Amniotic stem cell (primary cell): Measurements from ENCODE around the gene ADGRV1.
"Not testable (repeated sequence)": the region's sequence is repeated elsewhere in the genome, so short reads cannot be mapped to it uniquely, and the experiment has no call there.

ENCODE experiments used
- DNase-seq: peaks from one replicate; lab custom pipeline; 2025; lab: John Stamatoyannopoulos, UW

Gene ADGRV1

DNA sequence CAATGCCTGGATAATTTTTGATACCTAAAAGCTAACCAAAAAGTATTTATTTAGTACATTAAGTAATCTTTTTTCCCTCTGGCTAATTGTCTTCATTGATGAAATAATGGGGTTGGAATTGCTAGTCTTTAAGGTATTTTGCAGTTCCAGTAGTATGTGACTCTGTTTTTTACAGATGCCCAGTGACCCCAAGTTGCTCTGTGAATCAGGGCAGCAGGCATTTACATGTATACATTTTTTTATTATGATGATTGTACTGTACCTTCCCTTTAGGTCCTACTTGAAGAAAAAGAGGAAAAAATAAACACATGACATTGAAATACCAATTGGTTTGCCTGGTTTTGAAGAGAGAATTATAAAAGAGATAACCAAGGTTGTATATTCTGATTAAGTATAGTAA is 385.5 kb downstream of the ADGRV1 start:
- no peak for DNase-seq

DNA sequence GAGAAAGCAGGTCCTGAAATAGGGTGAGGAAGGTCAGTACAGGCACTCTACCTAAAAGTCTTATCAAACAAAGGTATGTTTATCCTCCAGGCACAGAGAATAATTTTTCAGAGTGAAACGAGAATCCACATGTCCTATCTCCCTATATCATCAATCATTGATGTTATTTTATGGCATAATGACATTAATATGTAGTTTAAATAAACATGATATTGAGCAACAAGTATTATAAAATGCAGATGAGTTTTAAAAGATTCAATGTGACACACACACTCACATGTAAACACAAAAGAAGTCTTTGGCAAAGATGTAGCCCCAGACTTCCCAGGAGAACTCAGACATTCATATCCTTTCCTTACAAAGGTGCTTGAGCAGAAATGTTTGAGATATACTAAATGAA is 389.1 kb downstream of the ADGRV1 start:
- DNase-seq: no peak

DNA sequence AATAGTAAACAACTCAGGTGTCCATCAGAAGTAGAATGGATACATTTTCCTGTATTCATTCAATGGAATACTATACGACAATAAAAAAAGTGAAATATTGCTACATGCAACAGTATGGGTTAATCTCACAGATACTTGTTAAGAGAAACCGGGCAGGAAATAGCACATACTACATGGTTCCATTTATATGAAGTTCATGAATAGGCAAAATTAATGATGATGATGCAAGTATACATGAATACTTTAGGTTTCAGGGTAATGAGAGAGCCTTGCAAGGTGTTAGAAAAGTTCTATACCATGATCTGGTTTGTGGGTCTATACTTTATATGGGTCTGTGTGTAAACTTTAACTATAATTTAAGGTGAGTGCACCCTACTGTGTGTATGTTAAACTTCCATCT is 390.4 kb downstream of the ADGRV1 start:
- no peak for DNase-seq

DNA sequence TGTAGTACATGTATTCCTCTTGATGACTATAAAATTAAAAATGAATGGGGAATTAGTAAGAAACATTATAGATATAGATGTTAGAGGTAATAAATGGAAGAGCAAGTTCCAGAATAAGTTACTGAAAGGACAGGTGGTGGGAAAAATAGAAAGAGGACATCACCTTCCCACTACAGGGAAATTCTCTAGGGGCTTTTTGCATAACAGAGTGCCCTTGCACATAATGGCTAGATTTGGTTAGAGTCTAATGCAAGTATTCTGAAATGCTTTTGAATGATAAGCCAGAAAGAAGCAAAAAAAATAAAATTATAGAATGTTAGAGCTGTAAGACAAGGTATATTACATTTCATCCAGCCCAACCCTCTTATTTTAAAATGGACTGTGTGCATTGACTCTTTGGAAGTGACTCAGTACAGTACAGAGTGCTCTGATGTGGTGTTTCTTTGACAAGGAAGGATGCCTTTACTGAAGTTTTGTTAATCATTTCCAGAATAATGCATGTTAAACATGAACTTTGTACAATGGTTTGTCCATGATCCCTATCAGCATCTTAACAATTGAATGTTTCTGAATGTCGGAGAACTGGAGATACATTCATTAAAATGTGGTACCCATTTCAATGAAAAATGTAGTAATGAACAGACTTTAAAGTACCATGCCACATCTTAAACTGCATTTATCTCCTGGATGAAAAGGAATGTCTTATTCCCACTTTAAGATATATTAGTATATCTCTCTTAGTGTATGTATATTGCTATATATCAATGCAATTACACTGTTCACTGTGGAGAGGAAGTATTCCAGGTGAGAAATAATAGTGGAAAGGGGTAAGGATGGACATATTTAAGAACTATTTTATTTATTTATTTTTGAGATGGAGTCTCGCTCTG is 391.1 kb downstream of the ADGRV1 start:
- no peak for DNase-seq

DNA sequence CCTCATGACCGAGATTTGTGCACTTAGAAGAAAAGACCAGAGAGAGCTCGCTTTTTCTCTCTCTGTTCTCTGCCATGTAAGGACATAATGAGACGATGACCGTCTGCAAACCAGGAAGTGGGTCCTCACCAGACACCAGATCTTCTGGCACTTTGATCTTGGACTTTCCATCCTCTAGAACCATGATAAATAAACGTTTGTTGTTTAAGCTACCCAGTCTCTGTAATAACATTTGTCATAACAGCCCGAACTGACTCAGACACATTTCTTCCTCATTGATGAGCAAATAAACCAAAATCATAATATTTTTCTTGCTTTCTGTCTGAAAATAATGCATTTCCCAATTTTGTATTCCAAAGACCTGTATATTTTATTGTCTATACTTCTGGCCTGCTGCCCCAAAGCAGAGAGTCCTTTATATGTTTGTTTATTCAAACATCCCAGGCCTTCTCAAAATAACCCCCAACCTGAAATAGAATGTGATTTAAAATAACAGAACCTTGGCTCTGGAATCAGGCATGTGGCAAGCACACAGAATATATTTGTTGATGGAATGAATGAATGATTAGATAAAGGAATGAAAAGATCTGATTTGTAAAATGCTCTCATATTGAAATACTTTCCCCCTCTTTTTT is 396.5 kb downstream of the ADGRV1 start:
- no peak for DNase-seq

DNA sequence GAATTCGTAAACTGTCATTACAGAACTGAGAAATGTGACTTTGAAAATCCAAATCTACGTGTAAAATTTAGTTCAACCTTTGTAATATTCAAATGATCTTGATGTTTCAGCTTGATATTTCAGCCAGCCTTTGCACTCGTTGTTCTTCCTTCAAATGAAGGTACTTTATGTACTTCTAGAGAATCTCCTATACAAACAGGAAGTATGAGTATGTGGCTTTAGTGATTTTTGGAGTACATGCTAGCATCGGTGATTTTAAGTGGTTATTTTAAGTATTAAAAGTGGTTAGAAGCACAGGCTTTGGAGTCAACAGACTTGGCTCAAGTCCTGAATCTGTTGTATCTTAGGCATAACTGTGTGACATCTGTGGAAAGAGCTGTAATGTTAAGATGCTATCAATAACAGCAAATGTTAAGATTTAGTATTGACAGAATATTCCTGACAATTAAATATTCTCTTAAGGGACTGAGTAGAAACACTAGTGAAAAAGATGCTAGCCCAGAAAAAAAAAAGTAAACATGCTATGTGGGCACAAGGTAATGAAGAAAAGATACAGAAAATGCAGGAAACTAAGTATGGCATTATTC is 398.0 kb downstream of the ADGRV1 start:
- no peak for DNase-seq

DNA sequence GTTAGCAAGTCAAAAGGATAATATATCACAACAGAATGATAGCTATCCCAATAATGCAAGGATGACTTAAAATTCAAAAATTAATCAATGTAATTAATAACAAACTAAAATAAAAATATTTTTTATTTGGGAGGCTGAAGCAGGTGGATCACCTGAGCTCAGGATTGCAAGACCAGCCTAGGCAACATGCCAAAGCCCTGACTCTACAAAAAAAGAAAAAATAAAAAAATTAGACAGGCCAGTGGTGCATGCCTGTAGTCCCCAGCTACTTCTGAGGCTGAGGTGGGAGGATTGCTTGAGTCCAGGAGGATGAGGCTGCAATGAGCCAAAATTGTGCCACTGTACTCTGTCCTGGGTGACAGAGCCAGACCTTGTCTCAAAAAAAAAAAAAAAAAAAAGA is 399.3 kb downstream of the ADGRV1 start:
- DNase-seq: no peak

DNA sequence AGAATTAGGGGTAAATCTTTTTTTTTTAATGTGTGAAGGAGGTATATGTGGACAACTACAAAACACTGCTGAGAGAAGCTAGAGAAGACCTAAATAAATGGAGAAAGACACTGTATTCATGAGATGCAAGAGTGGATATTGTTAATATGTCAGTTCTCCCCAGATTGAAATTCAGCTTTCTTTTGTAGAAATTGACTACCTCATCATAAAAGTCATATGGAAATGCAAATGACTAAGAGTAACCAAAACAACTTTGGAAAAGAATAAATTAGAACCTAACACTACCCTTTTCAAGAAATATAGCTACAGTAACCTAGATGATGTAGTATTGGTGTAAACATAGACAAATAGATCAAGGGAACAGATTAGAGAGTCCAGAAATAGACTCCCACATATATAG is 400.7 kb downstream of the ADGRV1 start:
- DNase-seq: no peak

DNA sequence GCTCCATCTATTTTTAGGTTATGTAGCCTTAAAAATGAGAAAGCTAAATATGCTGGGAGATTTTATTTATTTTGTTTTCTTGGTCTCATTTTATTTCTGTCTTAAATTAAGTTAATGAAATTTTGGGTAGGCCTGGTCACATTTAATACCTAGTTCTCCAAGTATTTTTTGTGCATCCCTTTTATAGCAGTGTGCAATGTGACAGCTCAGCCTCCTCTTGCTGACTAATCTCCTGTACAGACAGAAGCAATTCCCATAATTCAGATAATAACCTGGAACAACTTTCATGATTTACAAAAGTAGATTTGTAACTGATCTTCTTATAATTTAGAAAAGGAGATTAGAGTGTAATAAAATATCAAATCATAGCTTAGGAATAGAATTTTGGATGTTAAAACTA is 403.9 kb downstream of the ADGRV1 start:
- DNase-seq: no peak

DNA sequence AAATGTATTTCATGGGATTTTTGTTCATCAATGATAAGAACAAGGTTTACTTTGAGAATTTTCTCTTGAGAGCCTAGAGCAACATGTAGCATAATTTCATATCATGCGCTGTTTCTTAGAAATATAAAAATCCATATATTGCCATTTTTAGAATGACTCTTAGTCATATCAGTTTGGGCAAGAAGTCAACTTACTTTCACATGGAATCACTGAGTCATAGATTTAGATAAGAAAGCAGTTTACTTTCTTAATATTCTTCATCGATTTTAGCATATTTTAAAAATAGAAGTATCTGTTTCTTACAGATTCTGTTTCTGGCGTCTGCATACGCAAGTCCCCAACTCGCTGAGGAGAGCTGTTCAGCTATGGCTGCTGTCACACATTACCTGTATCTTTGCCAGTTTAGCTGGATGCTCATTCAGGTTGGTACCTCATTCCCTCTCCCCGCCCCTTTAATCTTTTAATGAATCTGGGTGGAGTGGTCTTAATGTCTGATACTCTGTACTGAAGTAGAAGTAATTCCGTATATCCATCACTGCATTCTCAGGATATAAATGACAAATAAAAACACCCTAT is 406.6 kb downstream of the ADGRV1 start:
- DNase-seq: no peak

DNA sequence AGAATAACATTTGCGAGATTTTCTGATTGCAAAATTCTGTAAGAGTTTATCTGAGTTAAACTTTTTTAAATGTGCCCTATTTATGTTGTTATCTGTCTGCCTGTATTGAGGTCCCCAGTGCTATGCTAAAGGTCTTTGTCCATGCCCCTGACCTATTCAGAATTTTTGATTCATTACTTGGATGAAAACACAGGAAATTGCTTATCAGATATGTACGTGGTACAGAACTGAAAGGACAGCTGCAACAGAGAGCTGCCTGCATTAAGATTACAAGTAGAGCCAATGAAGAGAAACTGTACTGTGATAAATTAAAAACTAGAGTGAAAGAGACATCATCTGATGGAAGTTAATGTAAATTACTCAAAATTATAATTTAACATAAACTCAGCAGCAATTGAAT is 408.8 kb downstream of the ADGRV1 start:
- no peak for DNase-seq

DNA sequence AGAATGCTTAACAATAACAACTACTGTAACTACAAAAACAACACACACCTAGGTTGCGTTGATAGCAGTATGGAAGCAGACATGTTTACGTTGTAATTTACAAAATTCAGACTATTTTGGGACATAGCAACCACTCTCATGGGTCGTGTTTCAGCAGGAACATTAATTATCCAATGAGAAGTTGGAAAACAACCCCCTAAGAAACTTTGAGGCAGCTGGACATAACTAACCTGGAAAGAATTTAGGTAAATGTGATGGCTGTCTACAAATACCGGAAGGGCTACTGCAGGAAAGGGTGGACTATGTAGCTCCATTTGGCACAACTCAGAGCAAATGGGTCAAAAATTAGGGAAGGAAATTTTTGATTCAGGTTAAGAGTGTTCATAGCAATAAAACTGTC is 409.3 kb downstream of the ADGRV1 start:
- no peak for DNase-seq

DNA sequence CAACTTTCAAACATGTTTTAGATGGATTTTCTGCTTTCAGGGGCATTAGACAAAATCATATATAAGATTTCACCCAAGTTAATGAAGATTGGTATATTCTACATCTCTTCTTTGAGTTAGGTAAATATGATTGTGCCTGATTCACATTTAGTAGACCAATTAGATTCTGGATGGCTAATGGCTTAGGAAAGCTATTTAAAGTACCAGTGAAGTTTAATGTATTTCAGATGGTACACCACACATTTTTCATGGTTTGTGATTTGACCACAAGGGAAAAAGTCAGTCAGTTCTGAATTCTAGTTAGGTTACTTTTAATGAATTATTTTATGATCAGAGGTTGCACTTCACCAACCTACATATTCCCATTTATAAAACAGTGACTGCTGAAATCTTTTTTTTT is 409.7 kb downstream of the ADGRV1 start:
- DNase-seq: no peak

DNA sequence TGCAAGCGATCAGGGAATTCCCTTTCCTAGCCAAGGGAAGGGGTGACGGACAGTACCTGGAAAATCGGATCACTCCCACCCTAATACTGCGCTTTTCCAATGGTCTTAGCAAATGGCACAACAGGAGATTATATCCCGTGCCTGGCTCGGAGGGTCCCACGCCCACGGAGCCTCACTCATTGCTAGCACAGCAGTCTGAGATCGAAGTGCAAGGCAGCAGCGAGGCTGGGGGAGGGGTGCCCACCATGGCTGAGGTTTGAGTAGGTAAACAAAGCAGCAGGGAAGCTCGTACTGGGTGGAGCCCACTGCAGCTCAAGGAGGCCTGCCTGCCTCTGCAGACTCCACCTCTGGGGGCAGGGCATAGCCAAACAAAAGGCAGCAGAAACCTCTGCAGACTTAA is 411.3 kb downstream of the ADGRV1 start:
- not testable (repeated sequence) for DNase-seq

DNA sequence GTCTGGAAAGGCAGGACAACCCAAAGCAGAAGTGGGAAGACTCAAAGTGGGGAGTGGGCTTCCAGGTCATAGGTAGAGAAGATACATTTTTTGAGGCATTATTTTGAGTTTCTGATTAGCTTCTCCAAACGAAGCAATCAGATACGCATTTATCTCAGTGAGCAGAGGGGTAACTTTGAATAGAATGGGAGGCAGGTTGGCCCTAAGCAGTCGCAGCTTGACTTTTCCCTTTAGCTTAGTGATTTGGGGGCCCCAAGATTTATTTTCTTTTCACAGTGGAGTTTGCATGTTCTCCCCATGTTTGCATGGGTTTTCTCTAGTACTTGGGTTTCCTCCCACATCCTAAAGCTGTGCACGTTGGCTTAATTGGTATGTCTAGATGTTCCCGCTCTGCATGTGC is 422.6 kb downstream of the ADGRV1 start:
- no peak for DNase-seq

DNA sequence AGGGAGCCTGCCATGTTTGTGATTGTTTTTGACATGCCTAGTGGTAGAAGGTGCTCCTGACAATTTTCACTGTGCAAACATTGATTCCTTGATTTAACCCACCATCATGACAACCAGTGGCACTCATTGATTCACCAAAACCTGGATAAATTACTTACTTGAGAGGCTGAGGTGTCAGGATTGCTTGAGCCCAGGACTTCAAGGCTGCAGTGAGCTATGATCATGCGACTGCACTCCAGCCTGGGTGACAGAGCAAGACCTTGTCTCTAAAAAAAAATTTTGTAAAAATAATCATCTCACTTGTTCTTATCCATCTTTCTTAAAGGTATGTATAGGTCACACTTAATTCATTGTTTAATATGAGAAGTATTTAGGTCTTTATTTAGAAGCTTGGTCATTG is 423.2 kb downstream of the ADGRV1 start:
- no peak for DNase-seq

DNA sequence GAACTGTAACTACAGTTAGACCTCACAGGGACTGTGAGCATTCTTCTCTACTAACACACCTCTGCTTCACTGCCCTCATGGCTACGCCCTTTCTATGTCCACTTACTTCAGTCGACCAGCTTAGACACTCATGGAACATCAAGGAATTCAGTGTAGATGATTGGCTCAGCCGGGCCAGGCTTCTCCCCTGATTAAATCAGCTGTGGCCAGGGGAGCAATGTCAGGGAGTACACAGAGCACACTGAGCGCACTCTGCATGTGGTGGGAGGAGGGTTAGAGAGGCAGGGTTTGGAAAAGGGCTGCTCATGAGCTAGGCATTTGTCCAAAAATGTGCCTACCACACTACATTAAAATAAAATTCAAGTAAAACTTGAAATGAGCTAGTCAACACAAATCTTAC is 424.0 kb downstream of the ADGRV1 start:
- DNase-seq: no peak

DNA sequence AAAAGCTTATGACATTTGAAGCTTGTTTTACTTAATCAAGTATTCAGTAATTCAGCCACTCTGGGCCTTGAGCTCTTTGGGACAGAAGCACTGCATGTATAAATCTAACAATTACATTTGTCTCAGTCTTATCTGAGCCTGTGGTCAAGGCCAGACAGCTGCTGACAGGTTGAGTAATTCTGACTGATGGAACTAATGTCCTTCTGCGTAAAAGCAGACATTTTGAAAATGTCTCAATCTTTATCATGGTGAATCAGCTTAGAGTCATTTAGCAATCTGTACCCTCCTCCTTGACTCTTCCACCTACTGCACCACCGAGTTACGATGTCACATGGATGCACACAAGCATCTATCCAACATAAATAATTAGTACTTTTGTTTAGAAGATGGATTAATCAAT is 424.6 kb downstream of the ADGRV1 start:
- DNase-seq: no peak

DNA sequence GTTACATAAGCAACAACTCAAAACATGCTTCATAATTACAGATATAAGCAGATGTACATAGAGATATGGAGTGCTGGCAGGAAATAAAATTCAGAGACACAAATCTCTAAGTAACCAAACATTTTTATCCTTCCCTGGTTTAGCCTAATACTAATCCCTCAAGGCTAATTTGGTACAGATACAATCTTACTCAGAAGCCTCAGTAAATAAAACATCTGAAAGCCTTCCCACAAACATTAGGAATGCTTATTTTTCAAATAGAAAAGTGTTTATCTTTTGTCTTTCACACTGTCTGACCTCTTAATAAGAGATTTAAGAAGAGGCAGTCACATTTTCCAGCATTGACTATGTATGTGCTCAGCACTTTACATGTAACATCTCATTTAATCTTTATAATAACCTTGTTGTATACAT is 425.1 kb downstream of the ADGRV1 start:
- DNase-seq: no peak

DNA sequence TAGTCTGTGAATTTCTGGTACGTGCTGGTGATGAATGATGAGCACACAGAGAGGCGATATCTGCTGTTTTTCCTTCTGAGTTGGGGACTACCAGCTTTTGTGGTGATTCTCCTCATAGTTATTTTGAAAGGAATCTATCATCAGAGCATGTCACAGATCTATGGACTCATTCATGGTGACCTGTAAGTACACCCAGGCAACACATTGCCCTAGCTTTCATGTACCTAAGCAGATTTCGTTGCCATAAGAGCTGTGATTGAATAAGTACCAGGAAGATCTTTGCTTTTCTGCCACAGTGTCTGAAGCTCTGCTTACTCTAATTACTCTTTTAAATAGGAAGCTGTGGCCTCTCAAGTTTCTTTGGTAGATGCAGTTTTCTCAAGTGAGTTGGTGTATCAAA is 426.7 kb downstream of the ADGRV1 start:
- DNase-seq: no peak

DNA sequence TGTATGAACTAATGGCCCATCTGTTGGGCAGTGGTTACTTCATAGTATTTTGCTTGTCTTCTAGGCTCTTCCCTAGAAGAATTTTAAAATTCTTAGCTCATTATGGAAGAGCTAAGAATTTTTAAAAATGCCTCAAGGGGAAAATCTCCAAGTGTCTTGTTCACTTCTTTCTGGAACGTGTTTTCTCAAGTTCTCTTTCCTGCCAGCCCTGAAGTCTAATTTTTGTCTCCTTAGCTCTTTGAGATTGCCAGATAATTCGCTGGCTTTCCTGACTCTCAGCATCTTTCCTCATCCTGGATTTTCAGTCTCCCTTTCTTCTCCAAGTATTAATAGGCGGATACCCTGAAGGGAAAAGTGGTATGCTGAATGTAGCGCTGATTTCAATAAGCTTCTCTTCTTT is 429.1 kb downstream of the ADGRV1 start:
- no peak for DNase-seq

DNA sequence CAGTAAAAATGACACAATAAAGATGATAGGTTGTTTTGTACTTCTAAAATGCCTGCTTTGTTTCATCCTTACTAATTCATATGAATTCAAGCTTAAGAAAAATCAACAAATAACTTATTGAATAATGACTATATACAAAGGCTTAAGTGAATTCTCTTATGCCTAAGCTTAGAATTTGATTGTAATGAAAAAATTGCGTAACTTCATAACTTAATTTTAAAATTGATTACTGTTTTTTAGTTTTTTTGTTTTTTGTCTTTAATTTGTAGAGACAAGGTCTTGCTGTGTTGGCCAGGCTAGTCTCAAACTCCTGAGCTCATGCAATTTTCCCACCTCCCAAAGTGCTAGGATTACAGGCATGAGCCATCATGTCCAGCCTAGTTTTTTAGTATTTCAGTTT is 432.6 kb downstream of the ADGRV1 start:
- no peak for DNase-seq

DNA sequence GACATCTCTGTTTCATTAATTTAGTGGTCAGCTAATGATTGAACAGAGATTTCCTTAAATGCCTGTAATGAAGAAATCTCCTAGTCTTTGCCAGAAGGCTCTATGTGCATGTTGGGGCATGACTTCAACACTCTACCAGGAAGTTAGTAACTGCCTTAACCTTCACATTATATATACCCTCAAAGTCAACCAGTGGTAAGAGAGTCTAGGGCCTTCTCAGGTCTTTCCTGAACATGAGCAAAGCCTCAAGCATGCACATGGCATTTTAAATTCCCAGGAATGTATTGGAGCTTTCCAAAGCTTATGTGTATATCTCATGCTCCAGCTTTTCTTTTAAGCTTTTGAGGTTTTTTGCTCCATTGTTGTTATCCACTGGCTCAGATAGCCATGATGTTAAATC is 436.2 kb downstream of the ADGRV1 start:
- no peak for DNase-seq
